Measurements from ENCODE around the gene KIAA1217.

- no peak for TF ChIP-seq USF2 (IDR thresholded peaks at IDR 0.05; ENCODE audit: low read depth, low read length)
- TF ChIP-seq POLR2A (IDR thresholded peaks at IDR 0.05; ENCODE audit: low read depth, low read length), result no peak
- TF ChIP-seq CTCF (conservative IDR thresholded peaks at IDR 0.05; ENCODE audit: low read depth, low read length), result no peak
- no peak for TF ChIP-seq RAD21 (IDR thresholded peaks at IDR 0.05; ENCODE audit: low read length)
- no peak for TF ChIP-seq MAZ (IDR thresholded peaks at IDR 0.05; ENCODE audit: borderline replicate concordance, low read depth, low read length)
- TF ChIP-seq CEBPB (IDR thresholded peaks at IDR 0.05; ENCODE audit: low read depth, low read length), result no peak
- TF ChIP-seq FOS (IDR thresholded peaks at IDR 0.05; ENCODE audit: low read depth, low read length), result no peak
- TF ChIP-seq RFX5 (IDR thresholded peaks at IDR 0.05; ENCODE audit: low read depth, low read length), result no peak
- no peak for TF ChIP-seq BHLHE40 (IDR thresholded peaks at IDR 0.05; ENCODE audit: low read depth, low read length)
- TF ChIP-seq RCOR1 (IDR thresholded peaks at IDR 0.05; ENCODE audit: insufficient replicate concordance, low read length), result no peak
These were observed 143.5 kb downstream of the KIAA1217 start for GRCh38 chr10:24352399-24352798.
